ENCODE measurements around the gene C12orf60. TPM values are rescaled to one million over a fixed set of nuclear protein-coding genes. Genes with fewer than 3 reads are reported as not detected.
A peak's percentile ranks its signal among the peaks of the same experiment; 100 is the strongest.
"Not testable (repeated sequence)": the region's sequence is repeated elsewhere in the genome, so short reads cannot be mapped to it uniquely, and the experiment has no call there.

Gene C12orf60
- total and polyA plus RNA-seq, 2 experiments from 2014 or later: 0.17 to 2.3 TPM

- Histone ChIP-seq H3K9me2 (replicated peaks; ENCODE audit: insufficient read depth) (no peaks in the 10 kb centered on the region), H3K36me3 (replicated peaks; ENCODE audit: insufficient read depth, low read depth) (no peaks in the 10 kb centered on the region), H3K4me1 (ENCODE audit: insufficient read depth) (peaks cover 3% of the 10 kb centered on the region), H3K9me3 (ENCODE audit: low read depth) (no peaks in the 10 kb centered on the region), H2AFZ (no peak overlapping the region), H4K20me1 (ENCODE audit: insufficient read depth, poor library complexity, severe bottlenecking) (peaks cover 38% of the 10 kb centered on the region), H3K4me2 (no peak overlapping the region), H3K79me2 (peaks cover 87% of the 10 kb centered on the region), H3K27ac (no peak overlapping the region), H3K27me3 (no peaks in the 10 kb centered on the region), H3K4me3 (no peak overlapping the region)
- no peak for TF ChIP-seq EZH2phosphoT487 (IDR thresholded peaks at IDR 0.05; ENCODE audit: low read depth, severe bottlenecking, unreplicated experiment)
- TF ChIP-seq, protein P1, sequence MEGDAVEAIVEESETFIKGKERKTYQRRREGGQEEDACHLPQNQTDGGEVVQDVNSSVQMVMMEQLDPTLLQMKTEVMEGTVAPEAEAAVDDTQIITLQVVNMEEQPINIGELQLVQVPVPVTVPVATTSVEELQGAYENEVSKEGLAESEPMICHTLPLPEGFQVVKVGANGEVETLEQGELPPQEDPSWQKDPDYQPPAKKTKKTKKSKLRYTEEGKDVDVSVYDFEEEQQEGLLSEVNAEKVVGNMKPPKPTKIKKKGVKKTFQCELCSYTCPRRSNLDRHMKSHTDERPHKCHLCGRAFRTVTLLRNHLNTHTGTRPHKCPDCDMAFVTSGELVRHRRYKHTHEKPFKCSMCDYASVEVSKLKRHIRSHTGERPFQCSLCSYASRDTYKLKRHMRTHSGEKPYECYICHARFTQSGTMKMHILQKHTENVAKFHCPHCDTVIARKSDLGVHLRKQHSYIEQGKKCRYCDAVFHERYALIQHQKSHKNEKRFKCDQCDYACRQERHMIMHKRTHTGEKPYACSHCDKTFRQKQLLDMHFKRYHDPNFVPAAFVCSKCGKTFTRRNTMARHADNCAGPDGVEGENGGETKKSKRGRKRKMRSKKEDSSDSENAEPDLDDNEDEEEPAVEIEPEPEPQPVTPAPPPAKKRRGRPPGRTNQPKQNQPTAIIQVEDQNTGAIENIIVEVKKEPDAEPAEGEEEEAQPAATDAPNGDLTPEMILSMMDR (IDR thresholded peaks at IDR 0.05; ENCODE audit: poor library complexity): no peak
- TF ChIP-seq EZH2 (IDR thresholded peaks at IDR 0.05; ENCODE audit: borderline replicate concordance): no peak
- whole genome bisulfite sequencing (ENCODE audit: low lambda C conversion rate, missing lambda C conversion rate): 97% methylated on average over 2 of the region's 2 CpGs
- no peak for DNase-seq (ENCODE audit: low spot score)
Measured at GRCh38 chr12:14765398-14765797, 38.1 kb upstream of the C12orf60 start.

- not testable (repeated sequence) for H3K36me3 ChIP-seq (replicated peaks; ENCODE audit: insufficient read depth, low read depth); H3K9me2 ChIP-seq (replicated peaks; ENCODE audit: insufficient read depth); H3K4me3 ChIP-seq; H3K9me3 ChIP-seq (ENCODE audit: low read depth); H3K27me3 ChIP-seq; H2AFZ ChIP-seq; DNase-seq (ENCODE audit: low spot score); H3K4me1 ChIP-seq (ENCODE audit: insufficient read depth)
- 75% methylated on average over 3 of the region's 3 CpGs for WGBS (ENCODE audit: low lambda C conversion rate, missing lambda C conversion rate)
- peaks cover 91% of the 10 kb centered on the region for H3K79me2 ChIP-seq
- H3K27ac ChIP-seq: peak overlapping the region; percentile 35
- H3K4me2 ChIP-seq: peak overlapping the region; percentile 73
- peaks cover 38% of the 10 kb centered on the region for H4K20me1 ChIP-seq (ENCODE audit: insufficient read depth, poor library complexity, severe bottlenecking)
Measured at GRCh38 chr12:14766020-14766419, 37.5 kb upstream of the C12orf60 start.

DNA sequence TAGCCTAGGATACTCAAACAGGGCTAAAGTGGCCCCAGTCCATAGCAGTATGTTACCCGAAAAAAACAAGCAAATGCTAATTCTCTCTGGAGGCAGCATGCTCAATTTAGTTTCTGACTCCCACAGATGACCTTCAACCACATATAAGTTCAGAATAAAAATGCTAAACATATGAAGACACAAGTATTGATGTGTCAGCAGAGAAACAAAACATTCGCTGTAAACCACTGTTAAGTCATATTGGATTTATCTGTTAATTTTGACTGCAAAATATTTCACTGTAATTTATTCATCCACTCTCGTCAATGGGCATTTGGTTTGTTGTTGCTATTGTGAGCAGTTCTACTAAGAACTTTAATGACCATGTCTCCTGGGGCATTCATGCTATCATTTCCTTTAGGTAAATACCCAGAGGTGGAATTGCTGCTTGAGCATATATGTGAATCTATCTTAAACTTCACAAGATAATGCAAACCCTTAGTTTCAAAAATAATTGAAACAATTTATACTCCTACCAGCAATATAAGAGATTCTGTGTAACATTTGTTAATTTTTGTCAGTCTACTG lies 36.7 kb upstream of the C12orf60 start:
- peaks cover 38% of the 10 kb centered on the region for H4K20me1 ChIP-seq (ENCODE audit: insufficient read depth, poor library complexity, severe bottlenecking)
- no peak for DNase-seq (ENCODE audit: low spot score)
- peak overlapping the region; percentile 73 for H3K4me2 ChIP-seq
- no peaks in the 10 kb centered on the region for H3K9me3 ChIP-seq (ENCODE audit: low read depth)
- H3K79me2 ChIP-seq: peaks cover 91% of the 10 kb centered on the region
- H3K27me3 ChIP-seq: no peaks in the 10 kb centered on the region
- peaks cover 5% of the 10 kb centered on the region for H3K4me1 ChIP-seq (ENCODE audit: insufficient read depth)
- 98% methylated on average over 3 of the region's 3 CpGs for WGBS (ENCODE audit: low lambda C conversion rate, missing lambda C conversion rate)
- no peaks in the 10 kb centered on the region for H3K36me3 ChIP-seq (replicated peaks; ENCODE audit: insufficient read depth, low read depth)
- no peak overlapping the region for H2AFZ ChIP-seq
- H3K27ac ChIP-seq: peak overlapping the region; percentile 35
- H3K4me3 ChIP-seq: no peak overlapping the region
- TF ChIP-seq EZH2phosphoT487 (IDR thresholded peaks at IDR 0.05; ENCODE audit: low read depth, severe bottlenecking, unreplicated experiment) (no peak), EZH2 (IDR thresholded peaks at IDR 0.05; ENCODE audit: borderline replicate concordance) (no peak)
- TF ChIP-seq, protein P1 (IDR thresholded peaks at IDR 0.05; ENCODE audit: poor library complexity): no peak
- H3K9me2 ChIP-seq (replicated peaks; ENCODE audit: insufficient read depth): no peaks in the 10 kb centered on the region

DNA sequence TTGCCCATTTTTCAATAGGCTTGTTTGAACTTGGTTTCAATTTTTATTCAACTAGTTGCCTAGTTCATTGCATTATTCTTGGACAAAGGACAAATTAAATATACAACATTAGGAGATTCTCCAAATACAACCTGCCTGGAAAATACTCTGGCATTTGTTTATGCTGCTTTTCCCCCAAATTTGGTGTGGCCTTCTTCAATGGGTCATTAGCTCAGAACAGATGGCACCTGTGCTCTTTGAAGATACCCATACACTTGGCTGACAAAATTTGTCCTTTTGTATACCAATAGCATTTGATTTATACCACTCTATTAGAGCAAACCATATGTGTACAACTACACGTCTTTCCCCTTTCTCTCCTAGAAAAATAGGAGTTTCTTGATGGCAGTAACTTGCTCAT lies 35.9 kb upstream of the C12orf60 start:
- TF ChIP-seq EZH2phosphoT487 (IDR thresholded peaks at IDR 0.05; ENCODE audit: low read depth, severe bottlenecking, unreplicated experiment) (no peak), EZH2 (IDR thresholded peaks at IDR 0.05; ENCODE audit: borderline replicate concordance) (no peak)
- TF ChIP-seq, protein P1 (IDR thresholded peaks at IDR 0.05; ENCODE audit: poor library complexity): no peak
- Histone ChIP-seq H3K9me2 (replicated peaks; ENCODE audit: insufficient read depth) (no peaks in the 10 kb centered on the region), H2AFZ (no peak overlapping the region), H3K79me2 (peaks cover 86% of the 10 kb centered on the region), H3K4me1 (ENCODE audit: insufficient read depth) (peaks cover 12% of the 10 kb centered on the region), H3K9me3 (ENCODE audit: low read depth) (no peaks in the 10 kb centered on the region), H3K36me3 (replicated peaks; ENCODE audit: insufficient read depth, low read depth) (no peaks in the 10 kb centered on the region), H3K4me2 (peak overlapping the region; percentile 73), H3K27me3 (no peaks in the 10 kb centered on the region), H3K27ac (peak overlapping the region; percentile 90), H4K20me1 (ENCODE audit: insufficient read depth, poor library complexity, severe bottlenecking) (peaks cover 38% of the 10 kb centered on the region), H3K4me3 (peak overlapping the region; percentile 60)
- 79% methylated on average over 1 of the region's 1 CpG for WGBS (ENCODE audit: low lambda C conversion rate, missing lambda C conversion rate)
- no peak for DNase-seq (ENCODE audit: low spot score)
